ENCODE data around the gene M6PR.

The M6PR gene

GRCh38 chr12:8949342-8950220 is at the start of gene M6PR:
M6PR (minus strand) TSS chr12:8949645; CDS start chr12:8946404, 3,241 bp downstream.
- peak; percentile 89 to 90 for DNase-seq

- DNase-seq = peak in 1 of 2 donors; percentile 40
Observed at GRCh38 chr12:8996682-8997405, 47.4 kb upstream of the M6PR start.

- DNase-seq = no peak
Observed at GRCh38 chr12:8995021-8995775, 45.8 kb upstream of the M6PR start.

- no peak for DNase-seq
Observed at GRCh38 chr12:8993827-8994226, 44.4 kb upstream of the M6PR start.

DNA sequence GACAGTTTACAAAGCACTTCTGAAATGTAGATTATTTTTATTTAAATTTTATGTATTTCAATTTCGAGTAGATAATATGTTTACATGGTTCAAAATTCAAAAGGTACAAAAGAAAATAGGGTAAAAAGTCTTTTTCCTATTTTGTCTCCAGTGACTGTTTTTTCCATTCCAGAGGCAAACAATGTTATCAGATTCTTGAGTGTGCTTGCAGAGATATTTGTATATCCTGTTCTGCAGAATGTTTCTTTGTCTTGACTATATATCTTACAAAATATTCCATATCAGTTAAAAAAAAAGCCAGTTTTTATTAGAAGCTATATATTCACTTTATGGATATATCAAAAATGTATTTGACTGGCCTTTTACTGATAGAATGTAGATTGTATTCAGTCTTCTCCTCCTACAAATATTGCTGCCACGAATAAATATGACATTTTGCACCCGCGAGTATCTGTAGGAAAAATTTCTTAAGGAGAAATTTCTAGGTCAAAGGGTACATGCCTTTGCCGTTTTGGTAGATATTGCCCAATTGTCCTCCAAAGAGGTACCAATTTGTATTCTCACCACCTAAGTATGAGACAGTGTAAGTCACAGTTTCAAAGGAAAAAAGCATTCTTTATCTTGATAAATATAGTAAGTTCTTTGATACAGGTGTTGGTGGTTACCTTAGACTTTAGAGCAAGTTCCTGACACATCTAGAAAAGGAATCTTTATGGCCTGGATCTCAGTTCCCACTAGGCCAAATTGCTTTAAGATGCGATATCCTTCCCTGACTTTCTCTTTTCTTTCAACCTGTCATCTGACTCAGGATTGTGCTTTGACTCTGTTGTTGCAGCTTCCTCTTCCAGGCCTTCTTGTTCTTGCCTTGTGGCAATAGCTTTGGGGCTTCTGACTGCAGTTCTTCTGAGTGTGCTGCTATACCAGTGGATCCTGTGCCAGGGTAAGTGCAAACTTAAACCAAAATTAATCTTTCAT is 42.2 kb upstream of the M6PR start:
- peak in 1 of 2 donors; percentile 28 for DNase-seq

- DNase-seq = peak in 1 of 2 donors; percentile 52
Observed at GRCh38 chr12:8989413-8989812, 40.0 kb upstream of the M6PR start, which contains the start of gene KLRG1. KLRG1 (plus strand) TSS chr12:8989546; CDS start chr12:8989636, 90 bp downstream.

- DNase-seq = no peak
Observed at GRCh38 chr12:8987685-8988084, 38.2 kb upstream of the M6PR start.

- no peak for DNase-seq
Observed at GRCh38 chr12:8987163-8987562, 37.7 kb upstream of the M6PR start.

- peak in 1 of 2 donors; percentile 21 for DNase-seq
Observed at GRCh38 chr12:8985213-8985754, 35.8 kb upstream of the M6PR start.

- DNase-seq = no peak
Observed at GRCh38 chr12:8980137-8980536, 30.7 kb upstream of the M6PR start.

GRCh38 chr12:8970432-8970831 is 21.0 kb upstream of the M6PR start:
- no peak for DNase-seq

GRCh38 chr12:8969861-8970411 is 20.5 kb upstream of the M6PR start:
- DNase-seq = no peak

- no peak for DNase-seq
Observed at GRCh38 chr12:8968761-8969160, 19.3 kb upstream of the M6PR start.

- peak in 1 of 2 donors; percentile 41 for DNase-seq
Observed at GRCh38 chr12:8960176-8960575, 10.7 kb upstream of the M6PR start.

- DNase-seq = no peak
Observed at GRCh38 chr12:8958066-8958465, 8.6 kb upstream of the M6PR start.

DNA sequence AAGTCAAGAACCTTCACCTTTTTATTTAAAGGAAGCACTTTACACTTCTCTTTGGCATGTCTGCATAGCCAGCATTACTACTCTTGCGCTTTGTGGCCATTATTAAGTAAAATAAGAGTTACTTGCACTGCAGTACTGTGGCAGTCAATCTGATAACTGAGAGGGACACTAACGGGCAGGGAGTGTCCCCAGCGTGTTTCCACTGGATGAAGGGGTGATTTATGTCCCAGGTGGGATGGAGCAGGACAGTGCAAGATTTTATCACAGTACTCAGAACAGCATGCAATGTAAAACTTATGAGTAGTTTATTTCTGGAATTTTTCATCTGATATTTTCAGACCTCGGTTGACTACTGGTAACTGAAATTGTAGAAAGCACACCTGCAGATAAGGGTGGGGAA is 8.1 kb upstream of the M6PR start:
- DNase-seq = no peak

GRCh38 chr12:8956772-8957171 is 7.3 kb upstream of the M6PR start:
- no peak for DNase-seq

- no peak for DNase-seq
Observed at GRCh38 chr12:8956073-8956472, 6.6 kb upstream of the M6PR start.

DNA sequence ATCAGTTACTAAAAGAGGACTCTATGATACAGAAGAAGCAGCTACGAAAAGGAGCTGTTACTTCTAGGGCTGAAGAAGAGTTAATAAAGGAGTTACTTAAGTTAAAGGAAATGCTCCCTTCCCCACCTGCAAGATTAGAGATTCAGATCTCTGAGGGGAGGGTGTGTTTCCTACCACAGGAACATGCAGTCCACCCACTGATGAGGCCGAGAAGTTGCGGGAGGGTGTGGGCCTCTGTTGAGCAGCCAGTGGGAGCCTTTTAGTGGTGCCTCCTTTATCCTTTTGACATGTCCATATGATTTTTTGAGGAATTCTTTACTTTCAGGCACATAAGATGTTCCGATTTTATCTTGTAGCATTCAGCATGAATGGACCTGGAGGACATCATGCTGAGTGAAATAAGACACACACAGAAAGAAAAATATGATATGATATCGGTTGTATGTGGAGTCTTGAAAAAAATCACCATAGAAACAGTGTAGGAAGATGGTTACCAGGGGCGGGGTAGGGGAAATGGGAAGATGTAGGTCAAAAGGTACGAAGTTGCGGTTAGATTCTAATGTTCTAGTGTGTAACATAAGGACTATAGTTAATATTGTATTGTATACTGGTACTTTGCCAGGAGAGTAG is 4.4 kb upstream of the M6PR start:
- DNase-seq = peak; percentile 63 to 82

DNA sequence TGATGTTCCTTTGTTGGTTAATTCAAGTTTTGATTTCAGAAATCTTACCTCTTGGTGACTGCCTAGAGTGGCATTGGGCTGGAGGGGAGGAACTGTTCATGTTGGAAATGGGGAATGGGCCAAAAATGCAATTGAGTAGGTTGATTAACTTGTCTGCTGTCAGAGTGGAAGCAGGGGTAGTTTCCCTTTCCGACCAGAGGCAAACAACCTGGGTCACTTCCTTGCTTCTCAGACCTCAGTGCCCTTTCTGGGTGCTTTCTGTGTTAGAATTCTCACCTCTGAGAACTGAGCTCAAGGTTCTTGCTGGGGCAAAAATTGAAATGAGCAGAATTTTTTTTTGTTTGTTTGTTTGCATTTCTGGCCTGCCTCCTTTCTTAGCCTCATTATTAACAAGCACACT is 2.3 kb upstream of the M6PR start:
- peak; percentile 14 to 62 for DNase-seq

Data from CD4-positive, alpha-beta T cell treated with Interleukin-1 beta for 1 hour (primary cell).